GM12872 (cell line): ENCODE data around the gene TMEM185B.

Experiments used
- TF ChIP-seq, protein P1 (sequence below): IDR thresholded peaks from 3 replicates; pipeline ENCODE4 v1.5.1; 2011; ENCODE audit warnings: low read depth, mild to moderate bottlenecking, low read length, moderate library complexity; ENCODE audit not compliant: insufficient read depth

Gene TMEM185B

DNA sequence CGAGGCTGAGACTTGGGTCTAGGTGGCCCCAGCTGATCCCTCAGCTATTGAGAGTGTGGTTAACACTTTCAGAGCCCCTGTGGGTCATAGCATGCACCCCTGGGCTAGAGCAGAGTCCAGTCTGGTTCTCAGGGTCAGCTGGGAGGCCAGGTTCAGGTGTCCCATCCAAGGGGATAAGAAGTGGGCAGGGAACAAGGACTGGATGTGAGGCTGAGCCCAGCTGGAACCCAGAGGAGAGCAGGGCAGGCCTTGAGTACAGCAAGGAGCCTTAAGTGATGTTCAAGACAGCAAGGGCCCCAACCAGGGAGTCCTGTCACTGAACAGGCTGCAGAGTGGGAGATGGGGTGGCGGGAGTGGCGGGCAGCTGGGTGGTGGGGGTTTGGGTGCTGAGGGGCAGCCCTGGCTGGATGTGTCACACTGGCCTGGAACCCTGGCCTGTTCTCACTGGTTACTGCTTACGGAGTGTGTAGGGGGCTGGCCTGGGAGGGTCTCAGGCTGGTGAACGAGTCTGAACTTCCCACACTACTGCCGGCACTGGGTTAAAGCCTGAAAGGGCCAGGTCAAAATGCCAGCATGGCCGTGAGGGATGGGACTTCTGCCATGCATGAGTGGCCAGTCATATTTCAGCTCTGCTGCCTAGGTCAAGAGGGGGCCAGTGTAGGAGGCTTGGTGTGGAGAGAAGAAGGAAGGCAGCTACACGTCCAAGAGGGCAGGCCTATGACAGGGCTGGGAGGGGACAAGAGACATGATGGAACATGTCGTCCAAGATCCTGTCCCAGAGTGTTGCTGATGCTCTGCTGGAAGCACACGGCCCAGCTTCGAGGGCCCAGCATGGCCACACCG, 13.6 kb downstream of the TMEM185B start:
- TF ChIP-seq, protein P1, sequence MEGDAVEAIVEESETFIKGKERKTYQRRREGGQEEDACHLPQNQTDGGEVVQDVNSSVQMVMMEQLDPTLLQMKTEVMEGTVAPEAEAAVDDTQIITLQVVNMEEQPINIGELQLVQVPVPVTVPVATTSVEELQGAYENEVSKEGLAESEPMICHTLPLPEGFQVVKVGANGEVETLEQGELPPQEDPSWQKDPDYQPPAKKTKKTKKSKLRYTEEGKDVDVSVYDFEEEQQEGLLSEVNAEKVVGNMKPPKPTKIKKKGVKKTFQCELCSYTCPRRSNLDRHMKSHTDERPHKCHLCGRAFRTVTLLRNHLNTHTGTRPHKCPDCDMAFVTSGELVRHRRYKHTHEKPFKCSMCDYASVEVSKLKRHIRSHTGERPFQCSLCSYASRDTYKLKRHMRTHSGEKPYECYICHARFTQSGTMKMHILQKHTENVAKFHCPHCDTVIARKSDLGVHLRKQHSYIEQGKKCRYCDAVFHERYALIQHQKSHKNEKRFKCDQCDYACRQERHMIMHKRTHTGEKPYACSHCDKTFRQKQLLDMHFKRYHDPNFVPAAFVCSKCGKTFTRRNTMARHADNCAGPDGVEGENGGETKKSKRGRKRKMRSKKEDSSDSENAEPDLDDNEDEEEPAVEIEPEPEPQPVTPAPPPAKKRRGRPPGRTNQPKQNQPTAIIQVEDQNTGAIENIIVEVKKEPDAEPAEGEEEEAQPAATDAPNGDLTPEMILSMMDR = no peak

DNA sequence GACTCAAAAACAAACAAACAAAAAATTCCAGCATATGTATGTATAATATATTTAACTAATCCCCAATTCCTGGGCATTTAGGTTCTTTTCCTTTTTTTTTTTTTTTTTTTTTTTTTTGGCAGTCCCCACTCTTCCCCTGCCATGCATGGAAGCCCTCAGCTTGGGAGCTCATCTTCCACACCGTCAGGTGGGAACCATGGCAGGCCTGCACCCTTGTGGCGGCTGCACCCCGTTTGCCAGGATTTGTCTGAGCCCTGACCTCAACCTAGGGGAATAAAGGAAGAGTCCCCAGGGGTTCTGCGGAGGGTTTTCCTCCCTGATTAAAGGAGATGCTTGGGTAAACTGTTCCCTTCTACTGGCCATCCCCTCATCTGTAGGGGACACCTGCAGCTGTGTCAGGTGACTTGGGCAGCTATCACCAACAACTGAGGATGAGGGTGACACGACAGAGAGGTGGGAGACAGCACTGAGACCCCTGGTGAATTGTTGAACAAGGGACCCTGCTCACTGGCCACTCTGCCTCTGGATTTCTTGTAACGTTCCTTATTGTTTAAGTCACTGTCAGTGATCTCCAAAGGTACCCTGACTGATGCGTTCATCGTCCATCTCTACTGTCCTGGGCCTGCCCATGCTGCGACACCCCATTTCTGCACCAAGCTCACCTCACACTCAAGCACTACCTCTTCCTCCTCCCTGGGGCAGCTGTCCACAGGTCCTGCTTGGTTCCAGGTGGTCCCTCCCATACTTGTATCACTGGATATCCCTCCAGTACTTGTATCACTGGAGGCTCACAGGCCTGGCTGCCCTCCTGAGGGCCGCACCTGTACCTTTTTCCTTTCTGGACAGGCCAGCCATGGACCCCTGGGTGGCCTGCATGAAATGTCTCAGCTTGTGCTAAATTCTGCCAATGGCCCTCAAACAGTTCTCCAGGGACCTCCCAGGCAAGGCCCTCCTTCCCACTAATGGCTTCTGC, 14.5 kb downstream of the TMEM185B start:
- TF ChIP-seq, protein P1 = no peak

DNA sequence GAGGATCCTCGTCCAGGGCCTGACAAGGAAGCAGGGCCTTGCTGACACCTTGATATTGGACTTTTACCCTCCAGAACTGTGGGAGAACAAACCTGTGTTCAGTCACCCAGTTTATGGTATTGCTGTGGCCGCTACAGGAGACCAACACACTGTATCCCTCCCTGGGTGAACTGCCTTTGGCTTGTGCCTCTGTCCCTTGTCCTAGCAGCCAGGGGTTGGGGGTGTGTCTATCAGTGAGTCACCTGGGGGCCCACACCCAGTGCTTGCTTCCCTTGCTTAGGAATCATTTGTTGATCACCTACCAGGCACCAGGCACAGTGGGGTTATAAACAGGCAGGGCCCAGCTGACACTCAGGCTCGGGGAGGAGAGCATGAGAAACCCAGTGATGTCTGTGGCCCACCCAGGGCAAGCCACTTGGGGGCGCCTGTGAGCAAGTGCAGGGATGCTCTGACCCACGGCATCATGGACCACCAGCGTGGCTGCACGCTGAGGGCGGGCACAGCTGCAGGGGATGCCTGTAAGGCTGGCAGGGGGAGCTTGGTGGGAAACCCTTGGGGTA, 17.1 kb downstream of the TMEM185B start:
- TF ChIP-seq, protein P1 = peak; percentile 76

DNA sequence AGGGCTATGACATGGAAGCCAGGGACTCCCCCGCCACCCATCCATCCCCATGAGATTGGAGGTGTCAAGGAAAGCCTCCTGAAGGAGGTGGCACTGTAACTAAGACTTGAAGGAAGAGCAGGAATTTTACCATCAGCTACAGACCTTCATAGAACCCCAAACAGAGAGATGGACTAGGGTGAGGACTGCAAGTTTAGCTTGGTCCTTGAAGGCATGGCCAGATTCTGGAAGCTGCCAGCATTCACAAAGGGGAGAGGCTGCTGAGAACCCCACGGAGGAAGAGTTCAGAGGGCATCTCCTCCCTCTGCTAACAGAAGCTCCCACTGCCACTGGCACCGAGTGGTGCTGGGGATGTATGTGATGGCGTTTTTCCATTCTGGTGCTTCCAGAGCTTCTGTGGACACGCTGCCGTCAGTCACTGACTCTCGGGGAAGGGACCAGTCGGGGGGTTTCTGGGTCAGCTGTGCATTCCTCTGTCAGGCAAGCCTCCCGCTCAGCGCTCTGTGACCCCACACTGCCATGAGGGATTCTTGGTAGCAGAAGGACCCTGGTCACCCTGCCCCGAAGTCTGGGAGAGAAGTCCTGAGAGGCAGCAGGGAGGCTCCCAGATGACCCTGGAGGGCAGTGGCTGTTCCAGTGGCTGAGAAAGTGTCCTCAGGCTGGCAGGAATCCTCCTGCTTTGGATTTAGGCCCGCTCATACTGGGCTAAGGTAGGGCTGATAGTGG, 18.1 kb downstream of the TMEM185B start:
- TF ChIP-seq, protein P1 = no peak

DNA sequence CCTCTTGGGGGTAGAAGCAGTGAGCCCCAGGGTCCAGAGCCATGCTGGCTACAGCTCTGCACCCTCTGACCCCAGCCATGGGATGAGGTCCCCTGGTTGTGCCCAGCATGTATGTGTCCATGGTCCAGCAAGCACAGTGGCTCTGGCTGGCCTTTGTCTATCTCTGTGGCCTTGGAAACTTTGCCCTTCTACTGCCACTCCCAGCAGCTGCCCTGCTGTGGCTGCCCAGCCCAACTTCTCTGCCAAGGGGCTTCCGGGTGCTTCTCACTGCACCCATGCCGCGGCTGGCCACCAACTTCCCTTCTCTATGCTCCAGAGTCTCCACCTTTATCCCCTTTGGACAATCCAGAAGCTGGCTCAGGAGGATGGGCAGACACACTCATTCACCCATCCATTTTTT, 18.8 kb downstream of the TMEM185B start:
- TF ChIP-seq, protein P1 = no peak

DNA sequence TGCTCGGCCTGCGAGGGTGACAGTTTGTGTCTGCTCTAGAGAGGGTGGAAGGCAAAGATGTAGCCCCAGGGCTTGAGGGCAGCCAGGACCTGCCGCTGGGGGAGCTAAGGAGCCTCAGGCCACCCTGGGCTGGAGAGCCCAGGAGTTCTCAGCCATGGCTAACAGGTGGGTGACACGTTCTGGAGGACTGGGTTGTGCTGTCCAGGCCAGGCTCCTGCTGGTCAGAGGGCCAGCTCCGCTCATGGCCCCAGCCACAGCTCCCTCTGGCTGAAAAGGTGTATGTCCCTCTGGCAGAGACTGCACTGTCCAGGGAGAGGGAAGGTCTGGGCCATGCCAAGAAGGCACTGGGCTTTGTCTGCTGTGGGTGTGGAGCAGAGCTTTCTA, 19.2 kb downstream of the TMEM185B start:
- TF ChIP-seq, protein P1 = peak; percentile 44; the same call in 2 of the 3 replicates
